GM20000 (cell line): ENCODE results near the gene MEF2A.
"Not testable (repeated sequence)": the region's sequence is repeated elsewhere in the genome, so short reads cannot be mapped to it uniquely, and the experiment has no call there.

Experiments used
- DNase-seq: peaks from one replicate; pipeline ENCODE4 v3.0.0; 2012; ENCODE audit warnings: low spot score
- CTCF ChIP-seq: IDR thresholded peaks from 2 replicates; pipeline ENCODE4 v1.5.1; 2012; ENCODE audit warnings: mild to moderate bottlenecking, control low read depth; ENCODE audit errors: extremely low read depth, missing control alignments

MEF2A gene

DNA sequence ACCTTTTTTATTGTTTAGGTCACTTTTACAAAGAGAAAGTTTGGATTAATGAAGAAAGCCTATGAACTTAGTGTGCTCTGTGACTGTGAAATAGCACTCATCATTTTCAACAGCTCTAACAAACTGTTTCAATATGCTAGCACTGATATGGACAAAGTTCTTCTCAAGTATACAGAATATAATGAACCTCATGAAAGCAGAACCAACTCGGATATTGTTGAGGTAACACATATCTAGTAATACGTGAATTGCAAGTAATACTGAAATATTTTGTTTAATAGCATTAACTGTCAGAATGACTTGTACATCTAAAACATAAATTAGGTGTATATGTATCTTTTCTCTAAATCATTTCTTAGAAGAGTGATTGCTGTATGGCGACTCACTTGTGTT is 79.8 kb downstream of the MEF2A start:
- DNase-seq: no peak
- no peak for TF ChIP-seq CTCF

DNA sequence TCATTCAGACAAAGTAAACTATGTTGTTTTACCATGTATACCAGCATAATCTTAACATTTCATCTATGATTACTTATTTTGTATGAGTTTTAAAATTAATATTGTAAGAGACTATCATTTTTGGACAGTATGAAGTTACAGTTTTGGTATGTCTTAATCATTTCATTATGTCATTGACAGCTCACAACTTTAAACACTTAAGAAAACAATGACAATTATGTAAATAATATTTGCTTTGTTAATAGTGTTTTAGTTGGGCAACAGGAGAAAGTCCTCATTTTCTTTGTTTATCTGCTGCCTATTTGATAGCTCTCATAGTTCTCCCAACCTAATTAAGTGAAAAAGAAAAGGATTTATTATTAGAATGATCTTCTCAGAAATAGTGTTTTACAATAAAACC is 80.2 kb downstream of the MEF2A start:
- DNase-seq: no peak
- TF ChIP-seq CTCF: no peak

DNA sequence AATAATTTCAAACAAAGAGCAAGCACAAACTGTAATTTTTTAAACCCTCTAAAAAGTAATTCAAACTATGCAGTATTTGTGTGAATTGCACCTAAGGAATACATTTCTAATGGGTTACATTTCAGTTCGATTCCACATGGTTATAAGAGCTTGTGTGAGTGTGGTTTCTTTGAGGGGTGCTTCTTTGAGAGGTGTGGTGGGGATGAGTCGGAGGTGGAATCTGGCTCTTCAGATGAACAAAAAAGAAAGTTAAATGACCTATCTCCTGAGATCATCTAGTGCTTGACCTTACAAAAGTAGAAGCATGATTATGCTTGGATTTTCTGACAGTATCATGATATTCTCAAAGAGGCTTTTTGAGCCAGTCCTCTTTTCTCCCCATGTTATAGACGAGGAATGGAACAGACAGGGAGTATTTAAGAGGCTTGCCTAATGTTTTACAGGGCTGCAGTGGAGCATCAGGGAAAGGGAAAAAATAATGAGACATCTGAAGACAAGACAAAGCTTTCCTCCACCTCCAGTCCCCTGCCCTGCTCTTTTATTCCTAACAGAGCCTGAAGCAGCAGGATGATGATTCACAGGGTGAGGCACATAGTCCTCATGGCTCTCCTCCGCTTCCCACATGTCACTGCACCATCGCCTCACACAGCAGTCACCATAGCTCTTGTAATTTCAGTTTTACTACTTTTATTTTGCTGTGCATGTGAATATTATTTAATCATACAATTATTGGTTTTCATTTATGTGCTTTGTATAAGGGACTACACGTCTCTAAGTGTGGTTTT is 85.4 kb downstream of the MEF2A start:
- no peak for DNase-seq
- TF ChIP-seq CTCF: no peak

DNA sequence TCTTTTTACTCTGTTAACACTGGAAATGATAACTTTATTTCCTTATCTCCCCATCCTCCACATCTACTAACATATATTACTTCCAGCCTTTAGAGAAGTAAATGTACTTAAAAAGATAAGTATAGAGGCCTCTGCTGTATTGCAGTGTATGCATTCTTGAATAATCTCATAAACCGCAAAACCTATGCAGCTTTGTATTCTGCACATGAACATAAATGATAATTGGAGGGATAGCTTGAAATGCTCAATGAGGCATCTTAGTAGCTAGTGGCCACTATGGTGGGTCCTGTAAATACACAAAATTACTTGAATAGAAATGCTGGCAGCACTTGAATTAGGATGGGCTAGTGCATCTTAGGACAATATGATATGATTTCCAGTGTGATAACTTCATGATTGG is 90.4 kb downstream of the MEF2A start:
- no peak for TF ChIP-seq CTCF
- DNase-seq: no peak

DNA sequence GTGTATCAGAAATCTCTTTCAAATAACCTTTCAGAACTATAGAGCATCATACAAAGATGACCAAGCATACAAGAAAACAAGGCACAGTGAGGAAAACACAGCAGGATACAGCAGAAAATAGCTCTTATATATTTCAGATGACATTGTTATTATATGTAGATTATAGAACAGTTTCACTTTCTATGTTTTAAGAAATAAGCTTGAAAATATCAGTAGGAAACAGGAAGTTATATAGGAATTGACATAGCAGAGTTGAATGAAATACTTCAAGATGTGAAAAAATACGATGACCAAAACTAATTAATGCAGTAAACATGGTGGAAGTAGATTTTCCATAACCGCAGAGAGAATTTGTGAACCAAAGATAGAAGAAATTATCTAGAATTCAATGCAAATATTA is 92.2 kb downstream of the MEF2A start:
- no peak for DNase-seq
- no peak for TF ChIP-seq CTCF

DNA sequence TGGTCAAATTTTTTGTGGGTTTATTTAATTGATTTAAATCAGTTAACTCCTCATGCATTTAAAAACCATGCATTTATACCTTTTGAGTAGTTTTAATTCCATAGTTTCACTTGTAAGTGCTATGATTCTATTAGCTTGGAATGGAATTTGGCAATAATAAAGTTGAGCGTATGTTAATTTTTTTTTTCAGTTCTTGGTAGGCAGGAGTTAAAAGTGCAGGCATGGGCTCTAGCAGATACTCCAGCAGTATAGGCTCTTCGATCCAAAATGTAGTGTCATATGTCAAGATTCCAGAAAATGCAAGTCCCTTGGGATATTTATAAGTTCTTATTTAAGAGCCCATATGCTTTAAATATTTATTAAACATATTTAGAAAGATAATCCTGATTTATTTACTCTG is 97.1 kb downstream of the MEF2A start:
- TF ChIP-seq CTCF: no peak
- DNase-seq: no peak

GRCh38 chr15:99666073-99666472 is 100.3 kb downstream of the MEF2A start:
- not testable (repeated sequence) for DNase-seq

DNA sequence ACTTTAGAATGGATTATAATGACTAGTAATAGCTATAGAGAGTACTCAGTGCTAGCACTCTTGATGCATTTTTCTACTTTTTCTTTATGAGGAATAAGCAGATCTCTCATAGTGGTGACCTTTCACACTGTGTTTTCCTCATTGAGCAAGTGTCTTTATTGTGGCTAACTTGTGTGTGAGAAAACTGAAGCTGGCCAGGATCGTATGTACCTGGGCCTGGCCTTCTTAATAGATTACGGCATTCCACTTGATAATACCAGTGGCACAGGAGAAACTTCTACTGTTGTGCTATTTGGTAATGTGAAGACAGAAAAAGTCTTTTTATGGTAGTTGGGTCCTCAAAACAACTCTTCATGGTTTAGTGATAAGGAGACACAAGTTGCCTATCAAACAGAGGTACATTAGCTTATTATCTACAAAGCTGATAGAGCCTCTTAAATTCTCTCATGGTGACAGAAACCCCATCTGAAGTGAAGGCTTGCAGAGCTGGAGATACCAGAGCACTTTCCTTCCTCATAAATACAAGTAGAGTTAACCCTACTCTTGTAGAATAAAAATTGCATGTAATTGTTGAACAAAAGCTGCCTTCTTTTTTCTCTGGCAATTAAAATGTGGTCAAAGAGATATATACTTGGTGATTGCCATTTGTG is 102.9 kb downstream of the MEF2A start:
- no peak for TF ChIP-seq CTCF
- no peak for DNase-seq
